Measurements from ENCODE around the gene SMARCD1. TPM values are rescaled to one million over a fixed set of nuclear protein-coding genes. Genes with fewer than 3 reads are reported as not detected.
A peak's percentile ranks its signal among the peaks of the same experiment; 100 is the strongest.

Gene SMARCD1
- total and polyA plus RNA-seq, 9 of the 15 experiments (the other 6 are each of a cell fraction or from before 2014, with no cell fraction given): 0.86 to 91.7 (median 48.0) TPM

GRCh38 chr12:50041062-50041860 lies 43.9 kb upstream of the SMARCD1 start (continued):
- TF ChIP-seq ZNF444 (CRISPR knock-in tag; IDR thresholded peaks at IDR 0.05) (no peak), NUFIP1 (IDR thresholded peaks at IDR 0.05; ENCODE audit: partially characterized antibody) (no peak), DNMT1 (IDR thresholded peaks at IDR 0.05) (no peak), RNF2 (IDR thresholded peaks at IDR 0.05) (no peak), MED1 (CRISPR knock-in tag; IDR thresholded peaks at IDR 0.05; ENCODE audit: borderline replicate concordance) (no peak), RHOXF2B (CRISPR knock-in tag; conservative IDR thresholded peaks at IDR 0.05) (no peak), ZNF224 (CRISPR knock-in tag; IDR thresholded peaks at IDR 0.05) (no peak), ZBTB2 (IDR thresholded peaks at IDR 0.05) (no peak), ZNF384 (IDR thresholded peaks at IDR 0.05; ENCODE audit: low read depth, low read length) (no peak), ELK1 (CRISPR knock-in tag; IDR thresholded peaks at IDR 0.05) (no peak), ZNF232 (CRISPR knock-in tag; IDR thresholded peaks at IDR 0.05) (no peak), ID3 (CRISPR knock-in tag; IDR thresholded peaks at IDR 0.05) (no peak), ID3 (tag; IDR thresholded peaks at IDR 0.05) (no peak), MAFG (tag; conservative IDR thresholded peaks at IDR 0.05) (peak; percentile 59), ZNF764 (CRISPR knock-in tag; IDR thresholded peaks at IDR 0.05; ENCODE audit: low read depth) (no peak), KLF16 (IDR thresholded peaks at IDR 0.05) (no peak), ZNF316 (IDR thresholded peaks at IDR 0.05) (0 out of 2 replicates have a peak, but pooled peaks have one; percentile 14), C11orf30 (IDR thresholded peaks at IDR 0.05; ENCODE audit: low read depth) (peak; percentile 39; the same call in 1 of the 2 replicates), THRA (IDR thresholded peaks at IDR 0.05) (no peak), RB1 (IDR thresholded peaks at IDR 0.05; ENCODE audit: low read depth) (no peak), E2F6 (IDR thresholded peaks at IDR 0.05; ENCODE audit: borderline replicate concordance in 1 of 2, extremely low read depth in 1 of 2, insufficient read depth in 1 of 2, insufficient read length in 1 of 2, low read depth in 1 of 2, low read length in 1 of 2, poor library complexity in 1 of 2, severe bottlenecking in 1 of 2) (no peak), SMARCE1 (IDR thresholded peaks at IDR 0.05) (no peak), L3MBTL2 (IDR thresholded peaks at IDR 0.05) (no peak), KDM1A (IDR thresholded peaks at IDR 0.05) (no peak)

All from K562 (cell line).